PC-3 (cell line): ENCODE data around the gene UFD1.

Experiments
- CTCF ChIP-seq: fragments of 300-600 bp; sonication (generic); conservative IDR thresholded peaks from 2 replicates; pipeline ENCODE4 v1.5.1; 2017; ENCODE audit warnings: antibody characterized with exemption, low read depth, mild to moderate bottlenecking, low read length
- EZH2 ChIP-seq: fragments of 300-600 bp; sonication (generic); IDR thresholded peaks from one replicate; pipeline ENCODE4 v1.6.1; 2017; ENCODE audit warnings: antibody characterized with exemption, mild to moderate bottlenecking, low read length; ENCODE audit not compliant: unreplicated experiment
- EZH2phosphoT487 ChIP-seq: fragments of 300-600 bp; sonication (generic); IDR thresholded peaks from 2 replicates; pipeline ENCODE4 v1.6.1; 2018; ENCODE audit warnings: mild to moderate bottlenecking, antibody characterized with exemption, low read length, borderline replicate concordance

DNA sequence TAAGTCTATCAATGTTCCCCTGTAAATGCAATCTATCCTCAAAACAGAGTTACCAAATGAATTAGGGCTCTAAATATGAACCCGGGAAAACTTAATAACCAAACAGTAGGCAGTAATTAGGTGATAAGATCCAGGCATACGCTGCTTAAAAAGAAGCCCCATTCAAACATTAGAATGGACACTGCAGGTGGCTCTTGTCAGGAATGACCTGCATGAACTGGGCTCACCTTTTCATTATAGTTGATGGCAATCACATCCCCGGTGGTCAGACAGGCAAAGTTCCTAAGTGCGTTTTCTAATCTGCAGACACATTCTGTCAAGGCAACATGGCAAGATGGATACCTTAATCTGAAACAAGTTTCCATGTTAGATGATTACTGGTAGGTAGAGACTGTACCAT is 14.0 kb downstream of the UFD1 start:
- TF ChIP-seq CTCF (no peak), EZH2phosphoT487 (no peak), EZH2 (no peak)
